ENCODE data around the gene RASGRF2. TPM values are rescaled to one million over a fixed set of nuclear protein-coding genes. Genes with fewer than 3 reads are reported as not detected.

The RASGRF2 gene
- total RNA-seq, 1 donor from 2014 or later, result 0.92 TPM

- Mint-ChIP-seq H3K27ac (ENCODE audit: unreplicated experiment) (no peak overlapping the region), H3K9me3 (ENCODE audit: low read depth) (peaks cover 3% of the 10 kb centered on the region), H3K4me3 (ENCODE audit: unreplicated experiment) (no peak overlapping the region), H3K36me3 (ENCODE audit: low read depth) (no peaks in the 10 kb centered on the region), H3K27me3 (ENCODE audit: low read depth) (peaks cover 1% of the 10 kb centered on the region), H3K4me1 (ENCODE audit: low read depth) (no peaks in the 10 kb centered on the region)
- TF ChIP-seq, protein P1, sequence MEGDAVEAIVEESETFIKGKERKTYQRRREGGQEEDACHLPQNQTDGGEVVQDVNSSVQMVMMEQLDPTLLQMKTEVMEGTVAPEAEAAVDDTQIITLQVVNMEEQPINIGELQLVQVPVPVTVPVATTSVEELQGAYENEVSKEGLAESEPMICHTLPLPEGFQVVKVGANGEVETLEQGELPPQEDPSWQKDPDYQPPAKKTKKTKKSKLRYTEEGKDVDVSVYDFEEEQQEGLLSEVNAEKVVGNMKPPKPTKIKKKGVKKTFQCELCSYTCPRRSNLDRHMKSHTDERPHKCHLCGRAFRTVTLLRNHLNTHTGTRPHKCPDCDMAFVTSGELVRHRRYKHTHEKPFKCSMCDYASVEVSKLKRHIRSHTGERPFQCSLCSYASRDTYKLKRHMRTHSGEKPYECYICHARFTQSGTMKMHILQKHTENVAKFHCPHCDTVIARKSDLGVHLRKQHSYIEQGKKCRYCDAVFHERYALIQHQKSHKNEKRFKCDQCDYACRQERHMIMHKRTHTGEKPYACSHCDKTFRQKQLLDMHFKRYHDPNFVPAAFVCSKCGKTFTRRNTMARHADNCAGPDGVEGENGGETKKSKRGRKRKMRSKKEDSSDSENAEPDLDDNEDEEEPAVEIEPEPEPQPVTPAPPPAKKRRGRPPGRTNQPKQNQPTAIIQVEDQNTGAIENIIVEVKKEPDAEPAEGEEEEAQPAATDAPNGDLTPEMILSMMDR (IDR thresholded peaks at IDR 0.05), result no peak
- DNase-seq (ENCODE audit: low spot score), result no peak
These were observed 33.6 kb upstream of the RASGRF2 start for GRCh38 chr5:80926536-80926935.

DNA sequence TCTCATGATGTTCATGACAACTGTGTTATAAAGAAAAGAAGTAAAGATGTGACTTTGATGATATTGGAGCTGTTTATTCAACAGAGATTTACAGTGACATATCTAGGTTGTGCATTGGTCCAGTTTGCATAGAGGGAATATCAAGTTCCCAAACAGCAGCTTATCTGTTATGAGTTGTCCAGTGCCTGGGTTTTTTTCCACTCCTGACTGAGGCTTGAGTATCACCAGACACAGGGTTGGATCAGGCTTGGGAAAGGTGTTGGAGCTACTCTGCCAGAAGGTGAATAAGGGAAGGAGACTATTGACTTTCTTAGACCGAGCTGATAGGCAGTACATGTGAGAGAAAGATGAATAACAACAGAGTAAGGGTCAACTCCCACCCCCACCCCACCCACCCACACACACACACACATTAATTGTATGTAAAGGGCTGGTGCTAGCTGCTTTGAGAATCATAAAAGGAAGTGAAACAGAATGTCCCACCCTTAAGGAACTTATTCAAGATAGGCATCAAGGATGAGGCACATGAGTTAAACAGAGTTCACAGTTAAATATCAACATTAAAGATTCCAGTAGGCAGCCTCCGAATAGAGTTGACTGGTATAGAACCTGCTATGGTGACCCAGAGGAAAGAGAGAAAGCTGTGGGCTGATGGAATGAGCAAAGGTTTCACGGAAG, 33.0 kb upstream of the RASGRF2 start:
- no peaks in the 10 kb centered on the region for H3K36me3 Mint-ChIP-seq (ENCODE audit: low read depth)
- peaks cover 3% of the 10 kb centered on the region for H3K9me3 Mint-ChIP-seq (ENCODE audit: low read depth)
- no peak overlapping the region for H3K4me3 Mint-ChIP-seq (ENCODE audit: unreplicated experiment)
- DNase-seq (ENCODE audit: low spot score), result no peak
- TF ChIP-seq, protein P1 (IDR thresholded peaks at IDR 0.05), result no peak
- H3K27ac Mint-ChIP-seq (ENCODE audit: unreplicated experiment), result no peak overlapping the region
- H3K4me1 Mint-ChIP-seq (ENCODE audit: low read depth), result no peaks in the 10 kb centered on the region
- H3K27me3 Mint-ChIP-seq (ENCODE audit: low read depth), result peaks cover 1% of the 10 kb centered on the region

DNA sequence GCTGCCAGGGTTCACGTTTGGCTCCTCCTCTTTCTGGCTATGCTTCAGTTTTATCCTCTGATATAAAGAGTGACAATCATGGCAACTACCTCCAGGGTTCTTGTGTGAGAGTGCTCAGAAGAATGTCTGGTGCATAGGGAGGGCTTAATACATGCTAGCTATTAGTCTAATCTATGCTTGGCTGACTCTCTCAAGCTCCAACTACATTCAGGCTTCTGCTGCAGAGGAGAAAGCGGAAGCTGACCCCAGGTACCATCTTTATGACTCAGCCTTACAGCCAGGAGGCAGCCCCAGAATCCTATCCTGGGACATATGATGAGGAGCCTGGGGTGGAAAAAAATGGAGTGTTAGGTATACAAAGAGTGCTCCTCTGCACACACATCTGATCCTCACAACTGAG, 32.1 kb upstream of the RASGRF2 start:
- Mint-ChIP-seq H3K27ac (ENCODE audit: unreplicated experiment) (no peak overlapping the region), H3K4me3 (ENCODE audit: unreplicated experiment) (no peak overlapping the region), H3K9me3 (ENCODE audit: low read depth) (peaks cover under 1% of the 10 kb centered on the region), H3K27me3 (ENCODE audit: low read depth) (peaks cover 1% of the 10 kb centered on the region), H3K4me1 (ENCODE audit: low read depth) (no peaks in the 10 kb centered on the region), H3K36me3 (ENCODE audit: low read depth) (no peaks in the 10 kb centered on the region)
- TF ChIP-seq, protein P1 (IDR thresholded peaks at IDR 0.05), result no peak
- DNase-seq (ENCODE audit: low spot score), result no peak

- Mint-ChIP-seq H3K4me3 (ENCODE audit: unreplicated experiment) (no peak overlapping the region), H3K27ac (ENCODE audit: unreplicated experiment) (no peak overlapping the region)
- no peak for DNase-seq (ENCODE audit: low spot score)
These were observed 29.2 kb upstream of the RASGRF2 start for GRCh38 chr5:80930940-80931339.

DNA sequence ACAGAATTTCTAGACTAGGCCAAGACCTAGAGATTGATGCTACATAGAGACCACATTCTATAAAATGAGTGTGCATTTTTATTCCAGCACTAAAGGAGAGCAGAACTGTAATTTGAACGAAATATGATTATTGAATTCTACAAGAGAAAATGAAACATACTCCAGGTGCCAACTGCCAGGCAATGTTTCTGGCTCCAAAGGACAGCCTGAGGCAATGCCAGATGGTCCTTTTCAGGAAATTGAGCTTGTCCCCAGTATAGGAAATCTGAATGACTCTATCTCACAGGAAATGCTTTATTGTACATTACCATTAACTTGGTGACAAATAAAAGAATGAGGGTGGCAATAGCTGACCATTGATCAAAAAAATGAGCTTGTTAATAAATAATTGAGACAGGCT, 28.8 kb upstream of the RASGRF2 start:
- Mint-ChIP-seq H3K27me3 (ENCODE audit: low read depth) (peaks cover 1% of the 10 kb centered on the region), H3K27ac (ENCODE audit: unreplicated experiment) (no peak overlapping the region), H3K4me1 (ENCODE audit: low read depth) (no peaks in the 10 kb centered on the region), H3K4me3 (ENCODE audit: unreplicated experiment) (no peak overlapping the region), H3K9me3 (ENCODE audit: low read depth) (no peaks in the 10 kb centered on the region), H3K36me3 (ENCODE audit: low read depth) (no peaks in the 10 kb centered on the region)
- no peak for DNase-seq (ENCODE audit: low spot score)
- TF ChIP-seq, protein P1 (IDR thresholded peaks at IDR 0.05), result no peak

More at GRCh38 chr5:80930940-80931339, 29.2 kb upstream of the RASGRF2 start:
- TF ChIP-seq, protein P1 (IDR thresholded peaks at IDR 0.05), result no peak
- Mint-ChIP-seq H3K9me3 (ENCODE audit: low read depth) (no peaks in the 10 kb centered on the region), H3K36me3 (ENCODE audit: low read depth) (no peaks in the 10 kb centered on the region), H3K27me3 (ENCODE audit: low read depth) (peaks cover 1% of the 10 kb centered on the region), H3K4me1 (ENCODE audit: low read depth) (no peaks in the 10 kb centered on the region)
